WI38 (cell line): ENCODE measurements around the gene PRPS1L1.

Experiments
- H3K4me3 ChIP-seq: 2 replicates; pipeline ENCODE4 v1.5.1; 2011; ENCODE audit warnings: low read depth, mild to moderate bottlenecking, control low read depth, low read length
- CTCF ChIP-seq: IDR thresholded peaks from 2 replicates; pipeline ENCODE4 v1.5.1; 2012; ENCODE audit warnings: low read depth, mild to moderate bottlenecking, control low read depth, low read length

The PRPS1L1 gene

GRCh38 chr7:18027628-18028027, at the start of gene PRPS1L1:
Gene PRPS1L1, minus strand, starts transcription at chr7:18027846.
- no peak within 1 kb of the TSS for H3K4me3 ChIP-seq
- TF ChIP-seq CTCF = no peak

GRCh38 chr7:18076461-18076860, 48.8 kb upstream of the PRPS1L1 start:
- TF ChIP-seq CTCF = no peak
- no peak overlapping the region for H3K4me3 ChIP-seq

GRCh38 chr7:18068745-18069144, 41.1 kb upstream of the PRPS1L1 start:
- TF ChIP-seq CTCF = no peak
- H3K4me3 ChIP-seq = no peak overlapping the region

GRCh38 chr7:18064242-18064838, 36.7 kb upstream of the PRPS1L1 start:
- peak; percentile 55 for TF ChIP-seq CTCF
- H3K4me3 ChIP-seq = no peak overlapping the region

GRCh38 chr7:18063149-18063901, 35.7 kb upstream of the PRPS1L1 start:
- no peak for TF ChIP-seq CTCF
- no peak overlapping the region for H3K4me3 ChIP-seq

- no peak for TF ChIP-seq CTCF
- H3K4me3 ChIP-seq = no peak overlapping the region
These were observed 31.5 kb upstream of the PRPS1L1 start for GRCh38 chr7:18059171-18059570.

- no peak overlapping the region for H3K4me3 ChIP-seq
- no peak for TF ChIP-seq CTCF
These were observed 26.3 kb upstream of the PRPS1L1 start for GRCh38 chr7:18053941-18054340.
